HepG2 (cell line): ENCODE measurements around the gene CAMK1D. TPM values are rescaled to one million over a fixed set of nuclear protein-coding genes. Genes with fewer than 3 reads are reported as not detected.

Source experiments
- ATAC-seq: fragments of 200-7000 bp; cut with Tn5 transposase; 3 replicates; pipeline ENCODE4 v1.9.1; 2020; ENCODE audit warnings: mild to moderate bottlenecking, moderate library complexity
- BruUV-seq: library from RNA; stranded (reverse); fragments of 400-500 nt; replicated peaks from 2 replicates; lab custom pipeline; 2021; lab: Mats Ljungman, UMichigan
- CTCF ChIA-PET: fragments of 300-600 bp; formaldehyde crosslinking; extraction: SDS; loops from one replicate; lab custom pipeline; 2021; ENCODE audit warnings: low total read pairs, inconsistent platforms, low intra/inter-chr PET ratio; lab: Yijun Ruan, JAX
- POLR2A ChIA-PET: fragments of 350-600 bp; sonication (Branson Sonifier 250); formaldehyde crosslinking; loops from one replicate; lab custom pipeline; 2020; ENCODE audit warnings: antibody characterized with exemption, inconsistent platforms; lab: Yijun Ruan, JAX
- DNase-seq: peaks from one replicate; pipeline ENCODE4 v3.0.0-alpha.2; 2015; ENCODE audit warnings: low spot score
- FAIRE-seq: peaks from 3 replicates; lab custom pipeline; 2011; peaks lifted over from hg19 to GRCh38; lab: Jason Lieb, UNC
- H2AFZ ChIP-seq: one replicate; pipeline ENCODE4 v1.6.1; 2011; ENCODE audit warnings: low read length, inconsistent platforms
- H3K27ac ChIP-seq: fragments of 300-600 bp; 3 replicates; pipeline ENCODE4 v1.8.0; 2011; ENCODE audit warnings: mixed run types, mild to moderate bottlenecking, mixed read lengths, low read length, inconsistent platforms; ENCODE audit not compliant: insufficient read depth; ENCODE audit errors: extremely low read length
- H3K27me3 ChIP-seq, 2 experiments: fragments of 200-600 bp in 1 of 2; 2 replicates in 1 of 2; 3 replicates in 1 of 2; pipeline versions ENCODE4 v1.6.0 to v1.8.0; 2011; ENCODE audit warnings: low read length in 2 of 2, mild to moderate bottlenecking in 2 of 2, moderate library complexity in 2 of 2, inconsistent platforms in 1 of 2; ENCODE audit not compliant: insufficient read depth in 2 of 2, control insufficient read depth in 1 of 2
- H3K36me3 ChIP-seq, 2 experiments: fragments of 200-600 bp in 1 of 2; replicated peaks in 1 of 2; 2 replicates in 1 of 2; 3 replicates in 1 of 2; pipeline versions ENCODE4 v1.5.1 to v1.8.0; 2011; ENCODE audit warnings: low read length in 2 of 2, inconsistent platforms in 1 of 2; ENCODE audit not compliant: insufficient read depth in 2 of 2, control insufficient read depth in 1 of 2
- H3K4me1 ChIP-seq: 2 replicates; pipeline ENCODE4 v1.5.1; 2012; ENCODE audit warnings: low read length, inconsistent platforms; ENCODE audit not compliant: insufficient read depth
- H3K4me2 ChIP-seq: 2 replicates; pipeline ENCODE4 v1.6.0; 2011; ENCODE audit warnings: low read depth, low read length, inconsistent platforms
- H3K4me3 ChIP-seq, 3 experiments: fragments of 200-600 bp in 1 of 3; sonication (generic), shearing (Covaris generic) in 1 of 3; replicated peaks in 1 of 3; 2 replicates each; pipeline ENCODE4 v1.5.1; 2011 to 2016; ENCODE audit warnings: low read length in 3 of 3, inconsistent platforms in 2 of 3, low read depth in 2 of 3, mild to moderate bottlenecking in 2 of 3, control low read depth in 1 of 3, mixed read lengths in 1 of 3; ENCODE audit not compliant: insufficient read depth in 1 of 3
- H3K79me2 ChIP-seq: one replicate; pipeline ENCODE4 v1.6.1; 2011; ENCODE audit warnings: low read length, inconsistent platforms; ENCODE audit not compliant: insufficient read depth
- H3K9ac ChIP-seq: 2 replicates; pipeline ENCODE4 v1.6.0; 2011; ENCODE audit warnings: mild to moderate bottlenecking, low read depth, low read length, inconsistent platforms; ENCODE audit not compliant: insufficient read depth
- H3K9me3 ChIP-seq: 2 replicates; pipeline ENCODE4 v1.5.1; 2012; ENCODE audit warnings: mild to moderate bottlenecking, low read length
- H4K20me1 ChIP-seq: 2 replicates; pipeline ENCODE4 v1.6.0; 2011; ENCODE audit warnings: inconsistent platforms, mild to moderate bottlenecking, low read length, moderate library complexity; ENCODE audit not compliant: insufficient read depth
- AGO1 ChIP-seq: fragments of 200-400 bp; formaldehyde crosslinking; IDR thresholded peaks from 2 replicates; pipeline ENCODE4 v1.6.1; 2017; ENCODE audit warnings: mild to moderate bottlenecking, low read depth, low read length, moderate library complexity; ENCODE audit not compliant: poor library complexity, severe bottlenecking
- CC2D1A ChIP-seq: sonication (generic); formaldehyde crosslinking; IDR thresholded peaks from 2 replicates; pipeline ENCODE4 v1.8.1; 2023; ENCODE audit warnings: mild to moderate bottlenecking, missing genetic modification reagents
- CCAR2 ChIP-seq: fragments of 200-400 bp; formaldehyde crosslinking; optimal IDR thresholded peaks from 2 replicates; pipeline ENCODE3; 2018; ENCODE audit warnings: low read depth, mild to moderate bottlenecking, low read length, moderate library complexity
- CTCF ChIP-seq: sonication (generic); formaldehyde crosslinking; IDR thresholded peaks from 2 replicates; pipeline ENCODE4 v1.5.0; 2020; ENCODE audit warnings: mild to moderate bottlenecking, missing genetic modification reagents, moderate library complexity
- MAF1 ChIP-seq: sonication (generic); formaldehyde crosslinking; IDR thresholded peaks from 2 replicates; pipeline ENCODE4 v1.5.0; 2020; ENCODE audit warnings: missing genetic modification reagents, borderline replicate concordance
- MTERF4 ChIP-seq: sonication (generic); formaldehyde crosslinking; IDR thresholded peaks from 2 replicates; pipeline ENCODE4 v1.8.0; 2023; ENCODE audit warnings: mild to moderate bottlenecking, missing genetic modification reagents
- MYNN ChIP-seq: sonication (generic); formaldehyde crosslinking; IDR thresholded peaks from 2 replicates; pipeline ENCODE4 v1.4.0; 2020; ENCODE audit warnings: mild to moderate bottlenecking, low read depth, missing genetic modification reagents
- NFKB2 ChIP-seq: sonication (generic); formaldehyde crosslinking; IDR thresholded peaks from 2 replicates; pipeline ENCODE4 v1.4.0; 2020; ENCODE audit warnings: missing genetic modification reagents, borderline replicate concordance
- PHF5A ChIP-seq: IDR thresholded peaks from one replicate; pipeline ENCODE4 v1.6.1; 2018; ENCODE audit warnings: low read depth, missing genetic modification reagents; ENCODE audit not compliant: unreplicated experiment
- PRDM4 ChIP-seq: sonication (generic); formaldehyde crosslinking; IDR thresholded peaks from 2 replicates; pipeline ENCODE4 v1.9.0; 2021; ENCODE audit warnings: missing genetic modification reagents, borderline replicate concordance
- ZFP36L2 ChIP-seq: sonication (generic); formaldehyde crosslinking; IDR thresholded peaks from 2 replicates; pipeline ENCODE4 v1.4.0; 2020; ENCODE audit warnings: missing genetic modification reagents
- ZFP91 ChIP-seq: sonication (generic); formaldehyde crosslinking; IDR thresholded peaks from 2 replicates; pipeline ENCODE4 v1.9.0; 2022; ENCODE audit warnings: missing genetic modification reagents, mild to moderate bottlenecking, borderline replicate concordance
- ZNF512B ChIP-seq: sonication (generic); formaldehyde crosslinking; IDR thresholded peaks from 2 replicates; pipeline ENCODE4 v1.5.1; 2020; ENCODE audit warnings: missing genetic modification reagents, mild to moderate bottlenecking, borderline replicate concordance
- ZNF598 ChIP-seq: sonication (generic); formaldehyde crosslinking; IDR thresholded peaks from 2 replicates; pipeline ENCODE4 v1.5.1; 2020; ENCODE audit warnings: mild to moderate bottlenecking, missing genetic modification reagents, borderline replicate concordance
- WGBS: methylation state at CpG from one replicate; pipeline ENCODE4 v1.1.6; 2017; ENCODE audit warnings: low lambda C conversion rate; 5-methylcytosine and 5-hydroxymethylcytosine counted together
- in situ Hi-C: cut with HindIII; loops from 2 replicates; pipeline ENCODE4 v1.10.0; 2017; ENCODE audit warnings: low pct_unique_long_range_greater_than_20kb; ENCODE audit not compliant: extremely low pct_ligation_motif_present
- intact Hi-C: fragments of 100-400 bp; cut with micrococcal nuclease; formaldehyde crosslinking; loops from one replicate; pipeline ENCODE4 v1.10.0; 2022; ENCODE audit not compliant: unreplicated experiment
- polyA plus RNA-seq, 8 experiments: library from polyadenylated mRNA; depleted of rRNA in 3 of 8; stranded (reverse) in 7 of 8; unstranded in 1 of 8; fragments of >200 nt; fragmentation: Illumina TruSeq in 4 of 8; extraction: Trizol in 4 of 8; gene quantifications; 2 replicates each; pipeline versions ENCODE4 v1.2.1 to v1.2.3, GENCODE V29; 2011 to 2016; ENCODE audit warnings: low read depth in 4 of 8, missing spikeins in 1 of 8, mixed read lengths in 1 of 8; ENCODE audit not compliant: insufficient read depth in 1 of 8
- total RNA-seq, 5 experiments: library from RNA; depleted of rRNA; stranded (reverse); fragments of >200 nt; fragmentation: Illumina TruSeq; extraction: Trizol; gene quantifications; 2 replicates each; pipeline ENCODE4 v1.2.3, GENCODE V29; 2016; ENCODE audit warnings: low read depth in 1 of 5

CAMK1D gene
- total and polyA plus RNA-seq, 2 of the 13 experiments (the other 11 are each of a cell fraction or from before 2014, with no cell fraction given): under 0.01 TPM; not detected in 1

GRCh38 chr10:12791728-12792127 is 442.4 kb downstream of the CAMK1D start:
- FAIRE-seq (no peak), DNase-seq (no peak), ATAC-seq (no peak)
- Histone ChIP-seq H3K27ac (no peak overlapping the region), H3K4me3 (no peak overlapping the region), H3K9ac (no peak overlapping the region), H4K20me1 (no peaks in the 10 kb centered on the region), H2AFZ (no peak overlapping the region), H3K36me3 (no peaks in the 10 kb centered on the region), H3K27me3 (peaks cover 1 to 6% of the 10 kb centered on the region in 2 experiments; a peak in 1 of 5 replicates), H3K4me2 (no peak overlapping the region), H3K79me2 (no peaks in the 10 kb centered on the region), H3K9me3 (peaks cover 4% of the 10 kb centered on the region; the same call in 1 of the 2 replicates), H3K4me1 (peaks cover 14% of the 10 kb centered on the region)
- POLR2A ChIA-PET: no interaction called here
- intact Hi-C loops: no loop called here
- in situ Hi-C loops: no loop called here
- BruUV-seq: no TSS peak
- CTCF ChIA-PET: no interaction called here
- WGBS: 58% methylated on average over 1 of the region's 1 CpG
- no peak for TF ChIP-seq MYNN (CRISPR knock-in tag)
- no peak for TF ChIP-seq PHF5A (CRISPR knock-in tag)
- no peak for TF ChIP-seq PRDM4
- no peak for TF ChIP-seq CC2D1A (CRISPR knock-in tag)
- TF ChIP-seq ZNF512B (CRISPR knock-in tag): no peak
- no peak for TF ChIP-seq CCAR2
- no peak for TF ChIP-seq CTCF
- no peak for TF ChIP-seq NFKB2 (CRISPR knock-in tag)
- TF ChIP-seq ZFP91: no peak
- no peak for TF ChIP-seq AGO1
- no peak for TF ChIP-seq MTERF4
- TF ChIP-seq ZFP36L2 (CRISPR knock-in tag): no peak
- TF ChIP-seq ZNF598 (CRISPR knock-in tag): no peak
- TF ChIP-seq MAF1 (CRISPR knock-in tag): no peak
